Vagina (tissue), 2 donors: ENCODE results near the gene ZNF175.

Experiments used
- POLR2A ChIP-seq, 2 donors: fragments of 450-650 bp; IDR thresholded peaks; one replicate each; pipeline ENCODE4 v1.6.1; 2017; ENCODE audit warnings: antibody characterized with exemption in 2 of 2, mild to moderate bottlenecking in 2 of 2, moderate library complexity in 2 of 2
- POLR2AphosphoS5 ChIP-seq, 2 donors: sonication (generic); formaldehyde crosslinking; IDR thresholded peaks; one replicate each; pipeline ENCODE4 v1.9.0; 2017; ENCODE audit warnings: antibody characterized with exemption in 2 of 2, mild to moderate bottlenecking in 2 of 2, low read depth in 1 of 2; ENCODE audit not compliant: insufficient read depth in 1 of 2
- TF ChIP-seq, protein P1 (sequence below), 3 experiments: fragments of 450-650 bp in 2 of 3; fragments of 200-600 bp in 1 of 3; sonication (generic) in 1 of 3; IDR thresholded peaks; one replicate each; pipeline ENCODE4 v1.5.1; 2017 to 2019; ENCODE audit warnings: antibody characterized with exemption in 3 of 3, mild to moderate bottlenecking in 2 of 3, moderate library complexity in 2 of 3

DNA sequence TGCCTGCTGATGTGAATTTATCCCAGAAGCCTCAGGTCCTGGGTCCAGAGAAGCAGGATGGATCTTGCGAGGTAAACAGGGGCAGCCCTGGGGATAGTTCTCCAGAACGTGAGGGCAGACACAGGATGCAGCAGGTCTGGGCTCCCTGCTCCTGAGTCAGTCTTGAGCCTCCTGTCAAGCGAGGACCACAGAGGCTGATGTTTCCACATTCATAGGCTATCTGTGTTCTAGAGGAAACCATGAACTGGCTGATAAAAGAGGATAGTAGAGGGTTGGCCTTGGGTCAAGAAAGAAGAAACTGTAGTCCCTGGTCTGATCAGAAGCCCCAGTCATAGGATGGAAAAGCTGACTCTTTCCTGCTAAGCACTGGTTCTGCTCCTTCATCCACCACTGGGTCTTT lies 2.2 kb downstream of the ZNF175 start:
- TF ChIP-seq, protein P1, sequence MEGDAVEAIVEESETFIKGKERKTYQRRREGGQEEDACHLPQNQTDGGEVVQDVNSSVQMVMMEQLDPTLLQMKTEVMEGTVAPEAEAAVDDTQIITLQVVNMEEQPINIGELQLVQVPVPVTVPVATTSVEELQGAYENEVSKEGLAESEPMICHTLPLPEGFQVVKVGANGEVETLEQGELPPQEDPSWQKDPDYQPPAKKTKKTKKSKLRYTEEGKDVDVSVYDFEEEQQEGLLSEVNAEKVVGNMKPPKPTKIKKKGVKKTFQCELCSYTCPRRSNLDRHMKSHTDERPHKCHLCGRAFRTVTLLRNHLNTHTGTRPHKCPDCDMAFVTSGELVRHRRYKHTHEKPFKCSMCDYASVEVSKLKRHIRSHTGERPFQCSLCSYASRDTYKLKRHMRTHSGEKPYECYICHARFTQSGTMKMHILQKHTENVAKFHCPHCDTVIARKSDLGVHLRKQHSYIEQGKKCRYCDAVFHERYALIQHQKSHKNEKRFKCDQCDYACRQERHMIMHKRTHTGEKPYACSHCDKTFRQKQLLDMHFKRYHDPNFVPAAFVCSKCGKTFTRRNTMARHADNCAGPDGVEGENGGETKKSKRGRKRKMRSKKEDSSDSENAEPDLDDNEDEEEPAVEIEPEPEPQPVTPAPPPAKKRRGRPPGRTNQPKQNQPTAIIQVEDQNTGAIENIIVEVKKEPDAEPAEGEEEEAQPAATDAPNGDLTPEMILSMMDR (IDR thresholded peaks at IDR 0.05) = no peak
- TF ChIP-seq POLR2A (IDR thresholded peaks at IDR 0.05) (no peak), POLR2AphosphoS5 (IDR thresholded peaks at IDR 0.05; ENCODE audit: insufficient read depth in 1 of 2, low read depth in 1 of 2) (no peak)
